Prostate gland (tissue), 2 donors: Measurements from ENCODE around the gene ZNF304. TPM values are rescaled to one million over a fixed set of nuclear protein-coding genes. Genes with fewer than 3 reads are reported as not detected.

Source experiments
- DNase-seq: peaks from one replicate; pipeline ENCODE4 v3.0.0-alpha.2; 2019; ENCODE audit warnings: low spot score
- H3K27ac ChIP-seq, 2 donors: fragments of 200-600 bp; sonication (generic); 2 replicates each; pipeline ENCODE4 v1.5.1; 2017 to 2019
- H3K27me3 ChIP-seq: fragments of 200-600 bp; sonication (generic); replicated peaks from 2 replicates; pipeline ENCODE4 v1.5.1; 2019; ENCODE audit not compliant: insufficient read depth
- H3K36me3 ChIP-seq, 2 donors: fragments of 200-600 bp; sonication (generic); 1 replicate in 1 of 2; 2 replicates in 1 of 2; pipeline versions ENCODE4 v1.5.1 to v1.8.1; 2017 to 2019
- H3K4me1 ChIP-seq: fragments of 200-600 bp; sonication (generic); replicated peaks from 2 replicates; pipeline ENCODE4 v1.5.1; 2019
- H3K4me3 ChIP-seq, 2 donors: fragments of 200-600 bp; sonication (generic); 2 replicates each; pipeline ENCODE4 v1.5.1; 2017 to 2019
- H3K9me3 ChIP-seq: fragments of 200-600 bp; sonication (generic); 2 replicates; pipeline ENCODE4 v1.5.1; 2017
- POLR2A ChIP-seq: fragments of 450-650 bp; IDR thresholded peaks from one replicate; pipeline ENCODE4 v1.6.1; 2016; ENCODE audit warnings: antibody characterized with exemption, mild to moderate bottlenecking
- POLR2AphosphoS5 ChIP-seq: sonication (generic); formaldehyde crosslinking; IDR thresholded peaks from one replicate; pipeline ENCODE4 v1.6.1; 2017; ENCODE audit warnings: antibody characterized with exemption
- WGBS: methylation state at CpG from one replicate; pipeline ENCODE4 v1.1.5; 2018; 5-methylcytosine and 5-hydroxymethylcytosine counted together
- intact Hi-C: fragments of 100-400 bp; cut with DNase I; formaldehyde crosslinking; loops from one replicate; pipeline ENCODE4 v1.14.2; 2022
- total RNA-seq, 2 donors: library from RNA; depleted of rRNA; stranded (reverse); fragments of >200 nt; gene quantifications; one replicate each; pipeline ENCODE4 v1.1.0, GENCODE V29; 2016
- TF ChIP-seq, protein P1 (sequence below), 4 experiments: fragments of 200-600 bp in 2 of 4; fragments of 450-650 bp in 2 of 4; sonication (generic) in 2 of 4; IDR thresholded peaks; 1 replicate in 3 of 4; 2 replicates in 1 of 4; pipeline ENCODE4 v1.5.1; 2016 to 2019; ENCODE audit warnings: antibody characterized with exemption in 4 of 4, mild to moderate bottlenecking in 2 of 4, moderate library complexity in 2 of 4

Gene ZNF304
- total RNA-seq, 2 donors from 2014 or later = 11.9 to 13.2 TPM

DNA sequence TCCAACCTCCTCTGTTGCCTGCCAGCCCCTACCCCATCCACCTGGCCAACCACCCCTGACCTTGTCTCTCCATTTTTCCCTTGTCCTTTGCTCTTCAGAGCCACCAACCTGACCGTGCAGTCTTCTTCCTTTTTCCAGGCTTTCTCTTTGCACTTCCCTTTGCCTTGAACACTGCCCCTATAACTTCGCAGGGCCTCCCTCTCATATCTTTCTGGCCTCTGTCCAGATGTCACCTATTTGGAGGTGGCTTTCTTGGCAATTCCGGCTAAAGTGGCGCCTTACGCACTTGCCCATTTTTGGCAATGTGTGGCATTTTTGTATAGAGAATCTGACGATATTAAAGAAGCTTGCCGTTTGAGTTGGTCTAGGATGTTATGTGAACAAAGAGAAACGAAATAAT is 30.0 kb upstream of the ZNF304 start:
- Histone ChIP-seq H3K4me3 (peak overlapping the region; percentile 72 to 84), H3K27ac (peak overlapping the region in 1 of 2 donors; percentile 72), H3K9me3 (no peaks in the 10 kb centered on the region), H3K36me3 (peaks cover 3 to 23% of the 10 kb centered on the region in 2 donors), H3K4me1 (peaks cover 7% of the 10 kb centered on the region), H3K27me3 (no peaks in the 10 kb centered on the region)
- DNase-seq = no peak
- no peak for TF ChIP-seq POLR2A
- TF ChIP-seq, protein P1, sequence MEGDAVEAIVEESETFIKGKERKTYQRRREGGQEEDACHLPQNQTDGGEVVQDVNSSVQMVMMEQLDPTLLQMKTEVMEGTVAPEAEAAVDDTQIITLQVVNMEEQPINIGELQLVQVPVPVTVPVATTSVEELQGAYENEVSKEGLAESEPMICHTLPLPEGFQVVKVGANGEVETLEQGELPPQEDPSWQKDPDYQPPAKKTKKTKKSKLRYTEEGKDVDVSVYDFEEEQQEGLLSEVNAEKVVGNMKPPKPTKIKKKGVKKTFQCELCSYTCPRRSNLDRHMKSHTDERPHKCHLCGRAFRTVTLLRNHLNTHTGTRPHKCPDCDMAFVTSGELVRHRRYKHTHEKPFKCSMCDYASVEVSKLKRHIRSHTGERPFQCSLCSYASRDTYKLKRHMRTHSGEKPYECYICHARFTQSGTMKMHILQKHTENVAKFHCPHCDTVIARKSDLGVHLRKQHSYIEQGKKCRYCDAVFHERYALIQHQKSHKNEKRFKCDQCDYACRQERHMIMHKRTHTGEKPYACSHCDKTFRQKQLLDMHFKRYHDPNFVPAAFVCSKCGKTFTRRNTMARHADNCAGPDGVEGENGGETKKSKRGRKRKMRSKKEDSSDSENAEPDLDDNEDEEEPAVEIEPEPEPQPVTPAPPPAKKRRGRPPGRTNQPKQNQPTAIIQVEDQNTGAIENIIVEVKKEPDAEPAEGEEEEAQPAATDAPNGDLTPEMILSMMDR (IDR thresholded peaks at IDR 0.05) = no peak
- TF ChIP-seq POLR2AphosphoS5 = no peak
- intact Hi-C loops = no loop called here
- WGBS = 33% methylated on average over 8 of the region's 8 CpGs

DNA sequence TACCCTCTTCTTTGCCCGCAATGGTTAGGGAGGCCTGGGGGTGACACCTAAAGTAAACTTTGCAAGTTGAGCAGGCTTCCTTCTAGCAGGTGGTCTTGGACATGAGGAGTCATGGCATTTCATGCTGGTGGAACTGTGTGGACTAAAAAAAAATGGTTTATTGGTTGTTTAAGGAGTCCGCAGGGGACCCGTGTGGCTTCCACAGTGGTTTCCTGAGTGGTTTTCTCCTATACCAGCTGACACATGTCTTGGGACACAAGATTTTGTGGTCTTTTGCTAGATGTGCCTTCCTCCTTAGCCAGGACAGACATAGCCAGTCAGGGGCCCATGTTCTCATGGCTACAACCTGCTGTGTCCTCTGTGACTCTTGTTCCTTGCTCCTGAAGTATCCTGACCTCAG is 29.3 kb upstream of the ZNF304 start:
- no peaks in the 10 kb centered on the region for H3K9me3 ChIP-seq
- H3K4me3 ChIP-seq = peak overlapping the region in 1 of 2 donors; percentile 72
- intact Hi-C loops = no loop called here
- H3K27me3 ChIP-seq = no peaks in the 10 kb centered on the region
- H3K4me1 ChIP-seq = peaks cover 7% of the 10 kb centered on the region
- no peak for DNase-seq
- 72% methylated on average over 3 of the region's 3 CpGs for WGBS
- no peak for TF ChIP-seq POLR2A
- TF ChIP-seq, protein P1 (IDR thresholded peaks at IDR 0.05) = no peak
- no peak for TF ChIP-seq POLR2AphosphoS5
- H3K36me3 ChIP-seq = peaks cover 3 to 23% of the 10 kb centered on the region in 2 donors
- no peak overlapping the region for H3K27ac ChIP-seq

DNA sequence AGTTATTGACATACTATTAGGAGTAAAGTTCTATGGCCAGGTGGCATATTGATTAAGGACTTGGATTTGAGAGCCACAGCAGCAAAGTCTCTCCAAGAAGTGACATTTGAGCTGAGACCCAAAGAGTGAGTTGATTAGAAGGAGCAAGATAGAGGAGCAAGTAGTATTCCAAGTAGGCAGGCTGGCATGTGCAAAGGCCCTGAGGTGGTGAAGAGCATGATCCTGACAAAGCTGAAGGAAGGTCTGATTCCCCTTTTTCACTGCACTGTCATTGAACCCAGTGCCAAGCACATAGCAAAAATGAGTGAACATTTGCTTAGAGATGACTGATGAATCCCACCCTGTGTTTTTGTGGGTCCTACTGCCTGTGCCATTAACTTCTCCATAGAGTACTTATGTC is 26.1 kb upstream of the ZNF304 start:
- no peak for DNase-seq
- peaks cover 13 to 40% of the 10 kb centered on the region in 2 donors for H3K36me3 ChIP-seq
- H3K4me3 ChIP-seq = no peak overlapping the region
- TF ChIP-seq, protein P1 (IDR thresholded peaks at IDR 0.05) = no peak
- TF ChIP-seq POLR2AphosphoS5 (no peak), POLR2A (no peak)
- no peaks in the 10 kb centered on the region for H3K9me3 ChIP-seq
- intact Hi-C loops = no loop called here
- no peaks in the 10 kb centered on the region for H3K27me3 ChIP-seq
- peaks cover 7% of the 10 kb centered on the region for H3K4me1 ChIP-seq
- H3K27ac ChIP-seq = no peak overlapping the region

DNA sequence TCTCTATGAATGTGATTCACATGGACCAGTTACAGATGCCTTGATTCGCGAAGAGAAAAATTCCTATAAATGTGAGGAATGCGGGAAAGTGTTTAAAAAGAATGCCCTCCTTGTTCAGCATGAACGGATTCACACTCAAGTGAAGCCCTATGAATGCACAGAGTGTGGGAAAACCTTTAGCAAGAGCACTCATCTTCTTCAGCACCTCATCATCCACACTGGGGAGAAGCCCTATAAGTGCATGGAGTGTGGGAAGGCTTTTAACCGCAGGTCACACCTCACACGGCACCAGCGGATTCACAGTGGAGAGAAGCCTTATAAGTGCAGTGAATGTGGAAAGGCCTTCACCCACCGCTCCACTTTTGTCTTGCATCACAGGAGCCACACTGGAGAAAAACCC is 23.1 kb upstream of the ZNF304 start:
- Histone ChIP-seq H3K36me3 (peaks cover 13 to 40% of the 10 kb centered on the region in 2 donors), H3K4me1 (no peaks in the 10 kb centered on the region), H3K9me3 (no peaks in the 10 kb centered on the region), H3K27ac (no peak overlapping the region), H3K27me3 (no peaks in the 10 kb centered on the region), H3K4me3 (no peak overlapping the region)
- DNase-seq = no peak
- TF ChIP-seq, protein P1 (IDR thresholded peaks at IDR 0.05) = no peak
- TF ChIP-seq POLR2AphosphoS5 (no peak), POLR2A (no peak)
- intact Hi-C loops = no loop called here
- WGBS = 86% methylated on average over 8 of the region's 8 CpGs

DNA sequence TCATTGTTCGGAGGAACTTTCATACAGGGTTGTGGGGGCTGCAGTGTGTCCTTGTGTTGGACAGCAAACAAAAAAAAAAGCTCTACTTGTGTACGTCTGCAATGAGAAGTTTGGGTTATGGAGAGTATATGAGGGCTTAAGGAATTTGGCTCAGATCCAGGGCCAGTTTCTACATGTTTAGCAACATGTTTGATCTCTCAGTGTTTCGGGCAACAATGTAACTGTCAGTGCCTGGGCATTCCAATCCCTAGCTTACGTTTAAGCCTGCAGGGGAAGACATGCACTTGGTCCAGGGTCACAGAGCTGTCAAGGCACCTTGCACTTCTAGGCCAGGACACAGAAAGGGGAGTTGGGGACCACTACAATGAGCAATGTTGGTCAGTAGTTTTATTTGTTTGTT is 16.9 kb upstream of the ZNF304 start:
- no peaks in the 10 kb centered on the region for H3K9me3 ChIP-seq
- no peak overlapping the region for H3K27ac ChIP-seq
- H3K4me1 ChIP-seq = no peaks in the 10 kb centered on the region
- intact Hi-C loops = no loop called here
- H3K36me3 ChIP-seq = peaks cover 0 to under 1% of the 10 kb centered on the region in 2 donors
- WGBS = 48% methylated on average over 4 of the region's 4 CpGs
- DNase-seq = no peak
- no peak for TF ChIP-seq POLR2A
- TF ChIP-seq POLR2AphosphoS5 = no peak
- TF ChIP-seq, protein P1 (IDR thresholded peaks at IDR 0.05) = no peak
- H3K27me3 ChIP-seq = no peaks in the 10 kb centered on the region
- no peak overlapping the region for H3K4me3 ChIP-seq
